Measurements from ENCODE around the gene DDX28. TPM values are rescaled to one million over a fixed set of nuclear protein-coding genes. Genes with fewer than 3 reads are reported as not detected.

Gene DDX28
- total RNA-seq, 1 donor from 2014 or later, result 7.5 TPM

GRCh38 chr16:68049449-68049848 is 26.4 kb upstream of the DDX28 start:
- H3K9me3 Mint-ChIP-seq (ENCODE audit: unreplicated experiment), result no peaks in the 10 kb centered on the region
- no peaks in the 10 kb centered on the region for H3K4me1 Mint-ChIP-seq (ENCODE audit: unreplicated experiment)
- DNase-seq (ENCODE audit: extremely low spot score, unreplicated experiment), result no peak
- H3K27me3 Mint-ChIP-seq (ENCODE audit: unreplicated experiment), result no peaks in the 10 kb centered on the region
- peaks cover 13% of the 10 kb centered on the region for H3K36me3 Mint-ChIP-seq (ENCODE audit: unreplicated experiment)
- H3K27ac Mint-ChIP-seq (ENCODE audit: unreplicated experiment), result no peak overlapping the region
- TF ChIP-seq CTCF (IDR thresholded peaks at IDR 0.05), result no peak
- H3K4me3 Mint-ChIP-seq (ENCODE audit: unreplicated experiment), result no peak overlapping the region

- Mint-ChIP-seq H3K4me3 (ENCODE audit: unreplicated experiment) (no peak overlapping the region), H3K27me3 (ENCODE audit: unreplicated experiment) (no peaks in the 10 kb centered on the region), H3K4me1 (ENCODE audit: unreplicated experiment) (no peaks in the 10 kb centered on the region), H3K9me3 (ENCODE audit: unreplicated experiment) (no peaks in the 10 kb centered on the region), H3K36me3 (ENCODE audit: unreplicated experiment) (peaks cover 6% of the 10 kb centered on the region), H3K27ac (ENCODE audit: unreplicated experiment) (no peak overlapping the region)
- DNase-seq (ENCODE audit: extremely low spot score, unreplicated experiment), result no peak
- TF ChIP-seq CTCF (IDR thresholded peaks at IDR 0.05), result no peak
Measured at GRCh38 chr16:68047987-68048386, 25.0 kb upstream of the DDX28 start.

- Mint-ChIP-seq H3K36me3 (ENCODE audit: unreplicated experiment) (peaks cover 3% of the 10 kb centered on the region), H3K4me3 (ENCODE audit: unreplicated experiment) (no peak overlapping the region), H3K4me1 (ENCODE audit: unreplicated experiment) (no peaks in the 10 kb centered on the region), H3K27ac (ENCODE audit: unreplicated experiment) (no peak overlapping the region), H3K9me3 (ENCODE audit: unreplicated experiment) (no peaks in the 10 kb centered on the region), H3K27me3 (ENCODE audit: unreplicated experiment) (no peaks in the 10 kb centered on the region)
- no peak for TF ChIP-seq CTCF (IDR thresholded peaks at IDR 0.05)
- DNase-seq (ENCODE audit: extremely low spot score, unreplicated experiment), result no peak
Measured at GRCh38 chr16:68046106-68046505, 23.1 kb upstream of the DDX28 start.

- no peak overlapping the region for H3K27ac Mint-ChIP-seq (ENCODE audit: unreplicated experiment)
- no peaks in the 10 kb centered on the region for H3K27me3 Mint-ChIP-seq (ENCODE audit: unreplicated experiment)
- H3K36me3 Mint-ChIP-seq (ENCODE audit: unreplicated experiment), result peaks cover 6% of the 10 kb centered on the region
- no peaks in the 10 kb centered on the region for H3K4me1 Mint-ChIP-seq (ENCODE audit: unreplicated experiment)
- no peaks in the 10 kb centered on the region for H3K9me3 Mint-ChIP-seq (ENCODE audit: unreplicated experiment)
- no peak for DNase-seq (ENCODE audit: extremely low spot score, unreplicated experiment)
- H3K4me3 Mint-ChIP-seq (ENCODE audit: unreplicated experiment), result no peak overlapping the region
- TF ChIP-seq CTCF (IDR thresholded peaks at IDR 0.05), result no peak
Measured at GRCh38 chr16:68041783-68042182, 18.8 kb upstream of the DDX28 start.

GRCh38 chr16:68040506-68041288 is 17.7 kb upstream of the DDX28 start:
- no peaks in the 10 kb centered on the region for H3K4me1 Mint-ChIP-seq (ENCODE audit: unreplicated experiment)
- TF ChIP-seq CTCF (IDR thresholded peaks at IDR 0.05), result peak; percentile 81
- peaks cover 6% of the 10 kb centered on the region for H3K36me3 Mint-ChIP-seq (ENCODE audit: unreplicated experiment)
- H3K27me3 Mint-ChIP-seq (ENCODE audit: unreplicated experiment), result no peaks in the 10 kb centered on the region
- H3K4me3 Mint-ChIP-seq (ENCODE audit: unreplicated experiment), result no peak overlapping the region
- no peaks in the 10 kb centered on the region for H3K9me3 Mint-ChIP-seq (ENCODE audit: unreplicated experiment)
- DNase-seq (ENCODE audit: extremely low spot score, unreplicated experiment), result peak; percentile 91
- H3K27ac Mint-ChIP-seq (ENCODE audit: unreplicated experiment), result no peak overlapping the region

Measured in osteocyte (in vitro differentiated cells).